GM21737 (cell line): ENCODE measurements around the gene KLHL30.

ENCODE experiments used
- ATAC-seq: cut with Tn5 transposase; IDR thresholded peaks from one replicate; pipeline ENCODE4 v1.9.1; 2021; ENCODE audit warnings: mild to moderate bottlenecking, moderate library complexity; ENCODE audit not compliant: unreplicated experiment

The KLHL30 gene

DNA sequence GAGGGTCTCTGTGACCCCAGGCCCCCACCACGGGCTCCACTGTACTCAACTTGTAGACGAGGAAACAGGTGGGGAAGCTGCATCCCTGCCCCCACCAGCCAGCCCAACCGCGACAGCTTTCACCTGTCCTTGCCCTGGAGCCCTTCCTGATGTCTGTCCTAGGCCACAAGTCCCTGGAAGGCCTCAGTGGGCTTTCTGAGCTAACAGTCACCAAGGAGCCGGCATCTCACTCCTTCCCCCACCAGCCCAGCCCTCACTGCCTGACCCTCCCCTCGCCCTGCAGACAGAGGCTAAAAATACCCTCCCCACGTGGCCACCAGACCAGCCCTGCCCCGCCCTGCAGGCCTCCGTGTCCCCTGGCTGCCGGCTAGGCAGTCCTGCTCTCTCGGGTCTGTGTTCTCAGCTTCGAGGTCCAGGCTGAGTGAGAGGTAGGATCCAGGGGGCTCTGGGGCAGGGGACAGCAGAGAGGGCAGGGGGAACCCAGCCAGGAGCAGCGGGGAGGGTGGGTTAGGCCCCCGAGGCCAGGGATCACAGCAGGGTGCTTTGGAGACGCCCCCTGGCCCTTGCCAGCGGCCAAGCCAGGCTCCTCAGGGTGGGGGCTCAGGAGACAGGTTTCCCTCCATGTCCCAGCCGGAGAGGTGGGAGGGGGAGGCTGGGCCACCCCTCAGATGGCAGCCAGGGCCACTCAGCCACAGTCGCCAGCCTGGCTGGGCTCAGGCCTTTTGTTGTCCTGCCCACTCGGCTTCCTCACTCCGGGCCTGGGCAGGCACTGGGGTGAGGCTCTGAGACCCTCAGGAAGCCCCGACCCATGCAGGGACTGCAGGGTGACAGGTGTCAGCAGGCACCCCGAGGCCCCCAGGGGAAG, at the start of gene KLHL30:
Gene KLHL30, plus strand, starts transcription at position 338 of the 865 bp plus-strand sequence. CDS start 2,087 bp downstream, outside the sequence.
- no peak for ATAC-seq

- no peak for ATAC-seq
Observed at GRCh38 chr2:238090887-238091286, 47.6 kb upstream of the KLHL30 start.

- ATAC-seq: no peak
Observed at GRCh38 chr2:238091436-238092060, 46.9 kb upstream of the KLHL30 start.

DNA sequence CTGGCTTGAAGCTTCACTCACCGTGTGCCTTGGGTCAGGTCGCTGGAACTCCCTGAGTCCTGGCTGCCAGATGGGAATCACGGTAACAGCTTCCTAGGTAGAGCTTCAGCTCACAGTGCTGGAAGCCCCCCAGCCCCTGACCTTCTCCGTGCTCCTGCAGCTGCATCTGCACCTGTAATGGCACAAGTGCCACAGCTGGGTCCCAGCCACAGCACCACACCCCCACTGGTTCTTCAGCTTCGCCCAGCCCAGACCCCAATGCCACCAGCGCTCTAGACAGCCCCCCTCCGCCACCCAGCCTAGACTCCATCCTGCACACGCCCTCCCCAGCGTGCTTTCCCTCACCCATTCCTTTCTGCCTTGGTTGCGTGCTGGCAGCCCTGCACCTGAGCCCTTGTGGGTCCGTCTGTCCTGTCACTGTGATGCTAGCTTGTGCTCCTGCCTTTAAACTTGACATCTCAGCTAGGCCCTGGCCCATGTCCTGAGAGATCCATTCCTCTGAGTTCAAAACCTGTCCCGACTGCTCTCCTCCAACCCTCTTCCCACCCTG, 45.9 kb upstream of the KLHL30 start:
- ATAC-seq: no peak

DNA sequence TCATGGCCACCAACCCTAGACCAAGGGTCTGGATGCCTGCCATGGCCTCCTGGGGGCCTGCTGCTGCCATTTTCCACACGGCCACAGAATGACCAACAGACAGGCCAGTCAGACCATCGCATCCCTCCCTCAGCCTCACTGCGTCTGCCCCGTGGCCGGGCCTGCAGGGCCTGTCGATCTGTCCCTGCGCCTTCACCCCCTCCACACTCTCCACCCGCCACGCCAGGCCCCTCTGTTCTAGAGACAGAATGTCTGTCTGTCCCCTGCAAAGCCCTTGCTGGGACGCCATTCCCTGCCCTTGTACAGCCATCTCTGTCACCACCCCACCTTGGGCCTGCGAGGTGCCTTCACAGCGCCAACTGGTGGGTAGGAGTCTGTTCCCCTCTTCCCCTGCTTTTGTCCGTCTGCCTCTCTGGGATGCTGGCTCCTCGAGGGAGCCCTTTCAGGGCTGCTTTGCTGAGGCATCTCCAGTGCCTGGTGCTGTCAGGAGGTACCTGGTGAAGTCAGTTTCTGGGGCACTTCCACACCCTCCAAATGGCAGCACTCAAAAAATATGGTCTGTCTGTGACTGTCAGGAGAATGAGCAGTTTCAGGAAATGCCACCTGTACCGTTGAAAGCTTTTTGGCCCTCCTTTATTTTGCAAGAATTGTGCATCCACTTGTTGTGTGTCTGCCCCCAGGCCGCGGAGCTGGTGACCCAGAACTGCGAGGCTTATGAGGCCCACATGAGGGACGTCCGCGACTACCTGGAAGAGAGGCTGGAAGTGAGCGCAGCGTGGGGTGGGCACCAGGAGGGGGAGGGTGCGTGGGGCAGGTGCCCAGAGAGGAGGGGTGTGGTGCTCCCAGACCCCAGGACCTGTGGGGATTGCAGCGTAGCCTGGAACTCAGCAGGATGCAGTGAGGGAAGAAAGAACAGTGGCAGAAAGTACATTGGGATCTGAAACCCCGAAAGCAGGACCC, 45.0 kb upstream of the KLHL30 start:
- no peak for ATAC-seq

DNA sequence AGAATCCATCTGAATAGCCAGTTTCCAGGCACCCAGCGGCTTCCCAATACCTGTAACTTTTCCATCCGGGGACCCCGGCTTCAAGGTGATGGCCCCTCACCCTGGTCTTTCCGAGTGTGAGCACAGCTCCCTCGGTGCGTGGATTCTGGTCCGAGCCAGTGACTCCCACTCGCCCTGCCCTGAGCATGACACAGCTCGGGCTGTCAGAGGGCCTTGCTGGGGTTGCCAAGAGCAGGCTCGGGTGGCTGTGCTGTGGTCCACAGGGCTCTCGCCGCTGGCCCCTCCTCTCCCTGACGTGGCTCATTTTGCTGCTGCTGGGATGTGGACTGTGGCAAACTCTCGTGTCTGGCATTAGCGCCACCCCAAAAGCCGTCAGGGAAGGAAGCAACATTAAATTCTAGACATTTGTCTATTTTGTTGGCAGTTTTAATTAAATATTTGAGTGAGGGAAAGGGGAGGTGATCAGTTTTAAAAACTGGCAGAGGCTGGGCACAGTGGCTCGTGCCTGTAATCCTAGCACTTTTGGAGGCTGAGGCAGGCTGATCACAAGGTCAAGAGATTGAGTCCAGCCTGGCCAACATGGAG, 43.9 kb upstream of the KLHL30 start:
- no peak for ATAC-seq

- no peak for ATAC-seq
Observed at GRCh38 chr2:238095143-238095542, 43.3 kb upstream of the KLHL30 start.

GRCh38 chr2:238096311-238097011, 42.0 kb upstream of the KLHL30 start:
- ATAC-seq: no peak

DNA sequence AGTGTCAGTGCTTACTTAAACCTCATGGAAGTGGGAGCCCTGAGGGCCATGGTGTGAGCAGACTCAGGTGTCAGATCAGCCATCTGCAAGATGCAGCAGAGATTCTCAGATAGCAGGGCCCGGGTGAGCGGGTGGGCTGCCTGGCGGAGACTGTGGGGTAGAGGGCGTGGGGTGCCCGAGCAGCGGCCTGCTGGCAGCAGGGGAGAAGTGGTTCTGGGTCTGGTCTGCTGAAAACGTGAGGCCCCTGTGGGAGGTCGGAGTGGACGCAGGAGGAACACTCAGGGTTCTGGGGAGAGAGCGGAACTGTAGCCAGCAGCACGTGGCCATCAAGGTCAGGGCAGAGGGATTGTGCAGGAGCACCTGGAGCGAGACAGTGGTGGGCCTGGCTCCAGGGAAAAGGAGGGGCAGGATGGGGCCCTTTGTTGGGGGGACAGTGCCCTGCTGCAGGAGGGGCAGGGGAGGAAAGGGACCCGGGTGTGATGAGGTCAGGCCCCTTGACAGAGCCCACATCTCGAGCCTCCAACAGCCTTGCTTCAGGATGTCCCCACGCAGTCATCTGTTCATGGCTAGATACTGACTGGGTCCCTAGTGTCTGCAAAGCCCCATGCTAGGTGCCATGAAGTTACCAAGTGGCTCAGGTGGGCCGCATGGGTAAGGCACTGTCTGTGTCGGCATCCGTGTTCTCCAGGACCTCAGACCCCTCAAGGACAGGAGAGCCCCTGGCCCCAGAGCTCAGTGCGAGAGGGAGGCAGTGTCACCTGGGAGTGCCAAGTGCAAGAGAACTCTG, 41.1 kb upstream of the KLHL30 start:
- ATAC-seq: no peak

- ATAC-seq: peak; percentile 78
Observed at GRCh38 chr2:238097988-238098871, 40.2 kb upstream of the KLHL30 start.

DNA sequence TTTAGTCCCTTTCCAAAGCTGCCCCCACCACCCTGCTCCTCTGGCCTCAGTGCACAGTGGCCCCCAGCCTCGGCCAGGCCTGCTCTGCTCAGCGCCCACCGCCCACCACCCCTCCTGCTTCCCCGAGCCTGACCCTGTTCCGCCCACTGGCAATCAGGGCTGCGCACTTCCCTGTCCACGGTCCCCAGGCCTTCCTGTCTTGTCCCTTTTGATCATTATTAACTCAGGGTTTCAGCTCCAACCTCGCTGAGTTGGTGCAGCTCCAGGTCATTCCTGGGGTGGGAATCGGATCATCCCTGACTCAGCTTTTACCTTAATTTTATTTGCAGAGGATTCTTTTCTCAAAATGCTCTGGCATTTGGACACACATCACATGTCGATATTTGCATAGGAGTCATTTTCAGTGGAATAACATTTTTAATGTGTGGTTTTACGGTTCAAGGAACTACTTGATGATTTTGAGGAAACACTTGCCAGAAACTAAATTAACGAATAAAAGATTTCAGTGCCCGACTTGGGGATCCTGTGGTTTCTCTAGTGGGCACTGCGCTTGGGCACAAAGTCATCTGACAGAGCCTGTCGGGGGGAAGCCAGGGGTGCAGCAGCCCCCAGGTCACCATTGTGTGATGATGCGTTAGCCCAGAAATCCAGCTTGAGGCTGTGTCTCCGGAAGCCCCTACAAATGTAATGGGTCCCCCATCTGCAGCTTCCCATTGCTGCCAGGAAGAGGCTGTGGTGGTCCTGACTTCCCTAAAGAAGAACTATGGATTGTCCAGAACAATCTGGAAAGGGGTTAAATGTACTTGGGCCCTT, 39.4 kb upstream of the KLHL30 start:
- peak; percentile 15 for ATAC-seq

GRCh38 chr2:238099714-238100048, 38.8 kb upstream of the KLHL30 start:
- ATAC-seq: no peak

DNA sequence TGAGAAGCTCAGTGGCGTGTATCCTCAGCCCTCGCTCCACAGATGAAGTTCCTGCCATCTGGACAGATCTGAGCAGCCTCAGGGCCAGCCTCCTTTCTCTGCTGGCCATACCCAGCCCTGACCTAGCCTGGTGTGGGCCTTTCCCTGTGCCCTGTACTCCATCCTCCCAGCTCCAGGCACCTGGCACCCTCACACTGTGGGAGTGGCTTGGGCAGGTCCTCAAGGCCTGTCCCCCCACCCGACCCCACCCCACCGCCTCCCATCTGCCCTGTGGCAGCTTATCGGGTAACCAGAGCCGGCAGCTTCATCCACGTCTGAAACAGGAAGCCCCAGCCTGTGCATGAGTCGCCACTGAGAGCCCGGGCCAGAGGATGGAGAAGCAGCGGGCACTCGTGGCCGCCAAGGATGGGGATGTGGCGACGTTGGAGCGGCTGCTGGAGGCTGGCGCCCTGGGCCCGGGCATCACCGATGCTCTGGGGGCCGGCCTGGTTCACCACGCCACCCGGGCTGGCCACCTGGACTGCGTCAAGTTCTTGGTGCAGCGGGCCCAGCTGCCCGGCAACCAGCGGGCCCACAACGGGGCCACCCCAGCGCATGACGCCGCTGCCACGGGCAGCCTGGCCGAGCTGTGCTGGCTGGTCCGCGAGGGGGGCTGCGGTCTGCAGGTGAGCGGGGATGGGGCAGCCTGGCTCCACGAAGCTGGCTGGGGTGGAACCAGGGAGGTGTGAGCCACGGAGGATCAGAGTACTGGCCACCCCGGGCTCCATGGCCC, 38.2 kb upstream of the KLHL30 start, which contains the start of gene ESPNL:
Gene ESPNL, plus strand, starts transcription at position 292 of the 772 bp plus-strand sequence. Its CDS starts 80 bp downstream, at position 372.
- ATAC-seq: no peak

- no peak for ATAC-seq
Observed at GRCh38 chr2:238100821-238101771, 37.4 kb upstream of the KLHL30 start.
